ENCODE results near the gene SEL1L2.
A peak's percentile ranks its signal among the peaks of the same experiment; 100 is the strongest.

SEL1L2 gene

DNA sequence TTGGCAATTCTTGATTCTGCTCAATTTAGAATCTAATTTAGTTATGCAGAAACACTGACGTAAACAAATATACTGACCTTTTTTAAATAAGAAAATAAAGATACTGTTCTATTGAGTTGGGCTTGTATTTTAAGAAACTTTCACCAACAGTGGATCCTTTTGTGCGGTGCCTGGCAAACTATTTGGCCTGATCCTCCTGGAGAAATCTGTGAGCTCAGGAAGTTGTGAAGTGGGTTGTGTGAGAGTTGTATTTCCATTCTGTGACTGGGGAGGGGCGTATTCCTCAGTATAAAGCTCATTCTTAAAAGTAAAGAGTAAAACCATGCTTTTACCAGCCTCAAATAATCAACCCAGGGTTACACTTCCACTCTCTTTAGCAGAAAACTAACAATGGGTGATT, 85.6 kb downstream of the SEL1L2 start:
- TF ChIP-seq, protein P1, sequence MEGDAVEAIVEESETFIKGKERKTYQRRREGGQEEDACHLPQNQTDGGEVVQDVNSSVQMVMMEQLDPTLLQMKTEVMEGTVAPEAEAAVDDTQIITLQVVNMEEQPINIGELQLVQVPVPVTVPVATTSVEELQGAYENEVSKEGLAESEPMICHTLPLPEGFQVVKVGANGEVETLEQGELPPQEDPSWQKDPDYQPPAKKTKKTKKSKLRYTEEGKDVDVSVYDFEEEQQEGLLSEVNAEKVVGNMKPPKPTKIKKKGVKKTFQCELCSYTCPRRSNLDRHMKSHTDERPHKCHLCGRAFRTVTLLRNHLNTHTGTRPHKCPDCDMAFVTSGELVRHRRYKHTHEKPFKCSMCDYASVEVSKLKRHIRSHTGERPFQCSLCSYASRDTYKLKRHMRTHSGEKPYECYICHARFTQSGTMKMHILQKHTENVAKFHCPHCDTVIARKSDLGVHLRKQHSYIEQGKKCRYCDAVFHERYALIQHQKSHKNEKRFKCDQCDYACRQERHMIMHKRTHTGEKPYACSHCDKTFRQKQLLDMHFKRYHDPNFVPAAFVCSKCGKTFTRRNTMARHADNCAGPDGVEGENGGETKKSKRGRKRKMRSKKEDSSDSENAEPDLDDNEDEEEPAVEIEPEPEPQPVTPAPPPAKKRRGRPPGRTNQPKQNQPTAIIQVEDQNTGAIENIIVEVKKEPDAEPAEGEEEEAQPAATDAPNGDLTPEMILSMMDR (conservative IDR thresholded peaks at IDR 0.05): no peak
- no peak overlapping the region for H3K27ac ChIP-seq

DNA sequence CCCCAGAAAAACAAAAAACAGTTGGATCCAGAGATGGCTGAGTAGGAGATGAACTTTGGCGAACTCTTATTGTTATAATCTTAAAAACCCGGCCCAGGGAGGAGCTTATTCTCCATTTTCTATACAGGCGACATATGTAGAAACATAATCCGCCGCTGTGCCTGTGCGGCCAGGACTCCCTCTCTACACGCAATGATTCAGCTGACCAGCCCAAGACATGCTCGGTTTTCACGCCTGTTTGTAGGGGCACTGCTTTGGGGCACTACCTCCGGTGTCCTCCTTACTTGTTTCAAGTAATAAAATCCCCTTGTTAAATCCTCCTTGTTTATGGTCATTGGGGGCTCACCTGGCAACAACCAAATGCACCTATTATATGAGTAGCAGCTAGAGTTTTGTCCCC, 89.9 kb downstream of the SEL1L2 start:
- no peak overlapping the region for H3K27ac ChIP-seq

DNA sequence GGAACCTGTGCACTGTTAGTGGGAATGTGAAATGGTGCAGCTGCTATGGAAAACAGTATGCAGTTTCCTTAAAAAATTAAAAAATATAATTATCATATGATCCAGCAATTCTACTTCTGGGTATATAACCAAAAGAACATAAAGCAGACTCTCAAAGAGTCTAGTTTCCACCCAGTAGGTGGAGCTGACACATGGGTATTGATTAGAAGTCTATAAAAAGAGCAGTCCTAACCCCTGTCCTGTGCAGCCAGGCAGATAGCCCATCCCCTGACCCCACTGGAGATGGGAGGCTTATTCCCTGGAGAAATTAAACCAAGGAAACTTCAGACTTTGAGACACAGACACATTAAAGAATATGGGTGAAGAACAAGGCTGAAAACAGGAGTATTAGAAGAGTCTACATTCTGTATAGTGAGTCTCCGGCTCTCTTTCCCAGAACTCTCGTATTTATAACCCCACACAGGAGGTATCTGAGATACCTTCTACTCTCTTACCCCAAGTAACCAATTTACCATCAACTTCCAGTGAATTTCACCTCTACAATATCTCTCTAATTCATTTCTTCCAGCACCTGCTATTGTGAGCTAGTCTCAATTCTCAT, 92.3 kb downstream of the SEL1L2 start:
- no peak overlapping the region for H3K27ac ChIP-seq
- TF ChIP-seq, protein P1 (conservative IDR thresholded peaks at IDR 0.05): peak; percentile 80

More for the DNA sequence above, 89.9 kb downstream of the SEL1L2 start:
- TF ChIP-seq, protein P1 (conservative IDR thresholded peaks at IDR 0.05): no peak

DNA sequence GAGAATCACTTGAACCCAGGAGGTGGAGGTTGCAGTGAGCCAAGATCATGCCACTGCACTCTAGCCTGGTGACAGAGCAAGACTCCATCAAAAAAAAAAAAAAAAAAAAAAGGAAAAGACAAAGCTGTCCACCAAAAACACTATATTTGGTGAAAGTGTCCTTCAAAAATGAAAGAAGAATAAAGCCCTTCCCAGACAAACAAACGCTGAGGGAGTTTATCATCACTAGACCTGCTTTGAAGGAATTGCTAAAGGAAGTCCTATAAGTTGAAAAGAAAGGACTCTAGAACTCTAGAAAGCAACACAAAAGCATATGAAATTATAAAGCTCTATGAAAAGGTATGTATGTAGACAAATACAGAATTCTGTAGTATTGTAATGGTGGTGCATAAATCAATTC, 98.8 kb downstream of the SEL1L2 start:
- no peak overlapping the region for H3K27ac ChIP-seq
- TF ChIP-seq, protein P1 (conservative IDR thresholded peaks at IDR 0.05): no peak

DNA sequence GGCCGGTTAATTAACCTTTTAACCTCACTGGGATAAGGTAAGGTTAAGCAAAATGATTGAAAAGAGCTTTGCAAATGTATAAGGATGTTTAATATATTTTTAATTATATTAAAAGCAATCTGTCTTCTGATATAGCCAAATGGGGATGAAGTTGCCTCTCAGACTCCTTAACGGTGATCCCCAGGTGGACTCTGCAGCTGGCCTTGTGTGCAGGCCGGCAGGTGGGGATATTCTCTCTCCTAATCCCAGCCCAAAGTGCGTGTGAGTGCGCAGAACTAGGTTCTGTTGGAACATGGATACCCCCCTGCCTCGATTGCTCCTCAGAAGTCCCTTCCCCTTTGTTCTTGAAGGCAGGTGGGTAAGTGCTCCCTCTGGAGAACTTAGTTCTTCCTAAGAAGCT, 105.6 kb downstream of the SEL1L2 start:
- no peak overlapping the region for H3K27ac ChIP-seq
- TF ChIP-seq, protein P1 (conservative IDR thresholded peaks at IDR 0.05): no peak

DNA sequence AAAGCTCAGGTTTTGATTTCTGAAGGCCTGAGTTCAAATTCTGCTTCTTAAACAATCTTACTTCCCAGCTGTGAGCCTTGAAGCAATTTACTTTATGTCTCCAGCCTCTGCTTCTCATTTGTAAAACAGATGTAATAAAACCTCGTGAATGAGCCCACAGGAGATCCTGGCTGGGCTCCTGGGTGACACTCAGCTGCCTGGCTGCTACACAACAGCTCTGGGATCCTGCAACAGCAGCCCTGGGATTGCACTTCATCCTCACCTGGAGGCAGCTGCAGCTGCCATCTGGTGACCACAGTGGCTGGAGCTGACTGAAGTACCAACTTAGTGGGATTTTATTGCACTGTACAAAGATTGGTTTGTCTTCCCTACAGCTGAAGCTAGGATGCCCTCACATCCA, 107.0 kb downstream of the SEL1L2 start:
- H3K27ac ChIP-seq: no peak overlapping the region
- TF ChIP-seq, protein P1 (conservative IDR thresholded peaks at IDR 0.05): no peak

DNA sequence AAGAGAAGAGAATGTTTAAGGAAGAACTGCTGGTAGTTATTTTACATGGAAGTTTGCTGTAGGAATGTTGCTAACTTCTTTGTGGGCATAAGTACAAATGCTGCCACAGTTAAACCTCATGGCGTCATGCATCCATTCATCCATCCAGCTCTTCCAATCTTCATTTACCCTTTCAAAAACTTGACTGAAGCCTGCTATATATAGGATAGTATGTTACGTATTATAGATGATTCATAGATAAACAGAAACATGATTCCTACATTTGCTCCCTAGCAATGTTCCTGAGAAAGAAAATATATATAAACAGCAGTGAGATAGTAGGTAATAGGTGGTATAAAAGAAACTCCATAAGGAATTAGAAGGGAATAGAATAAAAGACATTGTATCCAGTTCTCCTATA, 111.8 kb downstream of the SEL1L2 start:
- TF ChIP-seq, protein P1 (conservative IDR thresholded peaks at IDR 0.05): no peak
- peak overlapping the region; percentile 33 for H3K27ac ChIP-seq

Data from VCaP (cell line).